Prostate gland (tissue), 2 donors: ENCODE measurements around the gene TNNC1. TPM values are rescaled to one million over a fixed set of nuclear protein-coding genes. Genes with fewer than 3 reads are reported as not detected.
A peak's percentile ranks its signal among the peaks of the same experiment; 100 is the strongest.

ENCODE experiments used
- DNase-seq: peaks from one replicate; pipeline ENCODE4 v3.0.0-alpha.2; 2019; ENCODE audit warnings: low spot score
- H3K27ac ChIP-seq, 2 donors: fragments of 200-600 bp; sonication (generic); 2 replicates each; pipeline ENCODE4 v1.5.1; 2017 to 2019
- H3K27me3 ChIP-seq: fragments of 200-600 bp; sonication (generic); replicated peaks from 2 replicates; pipeline ENCODE4 v1.5.1; 2019; ENCODE audit not compliant: insufficient read depth
- H3K36me3 ChIP-seq, 2 donors: fragments of 200-600 bp; sonication (generic); 1 replicate in 1 of 2; 2 replicates in 1 of 2; pipeline versions ENCODE4 v1.5.1 to v1.8.1; 2017 to 2019
- H3K4me1 ChIP-seq: fragments of 200-600 bp; sonication (generic); replicated peaks from 2 replicates; pipeline ENCODE4 v1.5.1; 2019
- H3K4me3 ChIP-seq, 2 donors: fragments of 200-600 bp; sonication (generic); 2 replicates each; pipeline ENCODE4 v1.5.1; 2017 to 2019
- H3K9me3 ChIP-seq: fragments of 200-600 bp; sonication (generic); 2 replicates; pipeline ENCODE4 v1.5.1; 2017
- POLR2A ChIP-seq: fragments of 450-650 bp; IDR thresholded peaks from one replicate; pipeline ENCODE4 v1.6.1; 2016; ENCODE audit warnings: antibody characterized with exemption, mild to moderate bottlenecking
- POLR2AphosphoS5 ChIP-seq: sonication (generic); formaldehyde crosslinking; IDR thresholded peaks from one replicate; pipeline ENCODE4 v1.6.1; 2017; ENCODE audit warnings: antibody characterized with exemption
- WGBS: methylation state at CpG from one replicate; pipeline ENCODE4 v1.1.5; 2018; 5-methylcytosine and 5-hydroxymethylcytosine counted together
- intact Hi-C: fragments of 100-400 bp; cut with DNase I; formaldehyde crosslinking; loops from one replicate; pipeline ENCODE4 v1.14.2; 2022
- total RNA-seq, 2 donors: library from RNA; depleted of rRNA; stranded (reverse); fragments of >200 nt; gene quantifications; one replicate each; pipeline ENCODE4 v1.1.0, GENCODE V29; 2016
- TF ChIP-seq, protein P1 (sequence below), 4 experiments: fragments of 200-600 bp in 2 of 4; fragments of 450-650 bp in 2 of 4; sonication (generic) in 2 of 4; IDR thresholded peaks; 1 replicate in 3 of 4; 2 replicates in 1 of 4; pipeline ENCODE4 v1.5.1; 2016 to 2019; ENCODE audit warnings: antibody characterized with exemption in 4 of 4, mild to moderate bottlenecking in 2 of 4, moderate library complexity in 2 of 4

The TNNC1 gene
- total RNA-seq, 2 donors from 2014 or later = 2.7 to 109 TPM

DNA sequence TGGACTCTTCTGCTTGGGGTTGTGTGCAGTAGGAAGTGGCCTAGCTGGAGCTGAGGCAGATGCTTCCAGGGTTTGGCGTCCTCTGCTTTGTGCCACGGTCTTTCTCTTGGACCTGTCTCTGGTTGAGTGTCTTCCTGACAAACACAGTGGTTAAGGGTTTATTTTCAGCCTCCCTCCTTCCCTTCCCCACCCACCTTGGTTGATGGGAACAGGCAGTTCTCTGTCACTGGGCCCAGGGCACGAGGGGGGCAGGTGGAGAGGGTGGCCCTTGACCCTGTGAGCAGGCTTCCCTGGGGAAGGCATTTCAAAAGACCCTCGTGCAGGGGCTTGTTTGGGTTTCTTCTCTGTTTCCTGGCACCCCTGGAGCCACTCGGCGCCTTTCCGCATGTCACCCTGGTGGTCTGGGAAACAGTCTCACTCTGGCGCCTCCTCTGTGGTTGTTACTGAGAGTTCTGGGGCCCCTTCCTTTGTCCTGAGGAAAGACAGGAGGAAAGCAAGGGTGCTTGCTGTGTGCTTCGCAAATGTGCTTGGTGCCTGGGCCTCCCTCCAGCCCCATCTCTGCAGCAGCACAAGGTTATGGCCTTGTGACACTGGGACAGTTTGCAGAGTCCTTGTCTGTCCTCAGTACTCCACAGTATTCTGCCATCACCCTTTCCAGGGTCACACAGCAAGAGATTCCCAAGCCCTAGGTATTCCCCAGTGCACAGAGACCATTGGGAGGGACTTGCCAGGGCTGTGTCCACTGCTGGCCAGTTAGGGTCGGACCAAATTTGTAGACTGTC lies 31.0 kb upstream of the TNNC1 start:
- DNase-seq = no peak
- H3K4me1 ChIP-seq = no peaks in the 10 kb centered on the region
- H3K36me3 ChIP-seq = peaks cover 35 to 42% of the 10 kb centered on the region in 2 donors
- TF ChIP-seq, protein P1, sequence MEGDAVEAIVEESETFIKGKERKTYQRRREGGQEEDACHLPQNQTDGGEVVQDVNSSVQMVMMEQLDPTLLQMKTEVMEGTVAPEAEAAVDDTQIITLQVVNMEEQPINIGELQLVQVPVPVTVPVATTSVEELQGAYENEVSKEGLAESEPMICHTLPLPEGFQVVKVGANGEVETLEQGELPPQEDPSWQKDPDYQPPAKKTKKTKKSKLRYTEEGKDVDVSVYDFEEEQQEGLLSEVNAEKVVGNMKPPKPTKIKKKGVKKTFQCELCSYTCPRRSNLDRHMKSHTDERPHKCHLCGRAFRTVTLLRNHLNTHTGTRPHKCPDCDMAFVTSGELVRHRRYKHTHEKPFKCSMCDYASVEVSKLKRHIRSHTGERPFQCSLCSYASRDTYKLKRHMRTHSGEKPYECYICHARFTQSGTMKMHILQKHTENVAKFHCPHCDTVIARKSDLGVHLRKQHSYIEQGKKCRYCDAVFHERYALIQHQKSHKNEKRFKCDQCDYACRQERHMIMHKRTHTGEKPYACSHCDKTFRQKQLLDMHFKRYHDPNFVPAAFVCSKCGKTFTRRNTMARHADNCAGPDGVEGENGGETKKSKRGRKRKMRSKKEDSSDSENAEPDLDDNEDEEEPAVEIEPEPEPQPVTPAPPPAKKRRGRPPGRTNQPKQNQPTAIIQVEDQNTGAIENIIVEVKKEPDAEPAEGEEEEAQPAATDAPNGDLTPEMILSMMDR (IDR thresholded peaks at IDR 0.05) = no peak
- TF ChIP-seq POLR2A = no peak
- TF ChIP-seq POLR2AphosphoS5 = no peak
- WGBS = 40% methylated on average over 10 of the region's 10 CpGs
- intact Hi-C loops = loop anchor here (5.0 kb wide), 1 partner anchor 47 kb away; the partner anchor contains the start of gene NT5DC2
- H3K27ac ChIP-seq = peak overlapping the region; percentile 72 to 74
- H3K9me3 ChIP-seq = no peaks in the 10 kb centered on the region
- no peak overlapping the region for H3K4me3 ChIP-seq
- no peaks in the 10 kb centered on the region for H3K27me3 ChIP-seq

DNA sequence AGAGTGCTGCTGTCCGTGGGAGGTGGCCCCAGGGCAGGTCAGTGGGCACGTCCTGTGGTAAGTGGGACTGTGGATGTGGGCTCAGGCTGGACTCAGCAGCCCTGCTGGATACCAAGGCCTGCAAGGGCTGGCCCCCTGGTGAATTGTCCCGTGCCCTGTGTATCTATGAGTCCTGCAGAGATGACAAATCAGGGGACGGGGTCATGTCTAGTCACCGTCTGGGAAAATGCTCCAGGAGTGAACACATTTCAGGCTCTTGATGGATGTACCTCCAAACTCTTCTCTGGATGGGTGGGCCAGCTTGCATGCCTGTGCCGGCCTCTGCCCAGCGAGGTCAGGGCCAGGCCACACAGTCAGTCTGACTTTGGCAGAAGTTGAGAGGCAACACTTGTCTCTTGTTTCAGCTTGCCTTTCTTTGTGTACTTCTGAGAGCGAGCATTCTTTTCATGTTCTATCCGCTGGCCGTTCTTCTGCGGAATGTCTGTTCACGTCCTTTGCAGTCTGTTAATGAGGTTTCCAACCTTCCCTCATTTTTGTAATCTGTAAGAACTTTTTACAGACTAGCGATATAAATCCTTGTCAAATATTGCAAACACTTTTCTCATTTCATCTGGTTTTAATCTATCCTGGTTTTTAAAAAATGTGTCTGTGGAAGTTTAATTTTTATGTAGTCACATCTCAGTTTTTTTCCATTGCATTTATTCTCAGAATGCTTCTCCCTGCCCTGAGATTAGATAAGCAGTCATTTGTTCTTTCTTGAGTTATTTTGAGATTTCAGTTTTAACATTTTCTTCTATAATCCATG lies 29.9 kb upstream of the TNNC1 start:
- peak; percentile 78 for TF ChIP-seq POLR2AphosphoS5
- TF ChIP-seq, protein P1 (IDR thresholded peaks at IDR 0.05) = no peak
- Histone ChIP-seq H3K9me3 (no peaks in the 10 kb centered on the region), H3K36me3 (peaks cover 34 to 42% of the 10 kb centered on the region in 2 donors), H3K27ac (peak overlapping the region; percentile 72 to 74), H3K27me3 (no peaks in the 10 kb centered on the region), H3K4me1 (no peaks in the 10 kb centered on the region), H3K4me3 (no peak overlapping the region)
- DNase-seq = peak; percentile 48
- 22% methylated on average over 13 of the region's 13 CpGs for WGBS
- intact Hi-C loops = loop anchor here (5.0 kb wide), 1 partner anchor 49 kb away; the partner anchor contains the start of gene NT5DC2

DNA sequence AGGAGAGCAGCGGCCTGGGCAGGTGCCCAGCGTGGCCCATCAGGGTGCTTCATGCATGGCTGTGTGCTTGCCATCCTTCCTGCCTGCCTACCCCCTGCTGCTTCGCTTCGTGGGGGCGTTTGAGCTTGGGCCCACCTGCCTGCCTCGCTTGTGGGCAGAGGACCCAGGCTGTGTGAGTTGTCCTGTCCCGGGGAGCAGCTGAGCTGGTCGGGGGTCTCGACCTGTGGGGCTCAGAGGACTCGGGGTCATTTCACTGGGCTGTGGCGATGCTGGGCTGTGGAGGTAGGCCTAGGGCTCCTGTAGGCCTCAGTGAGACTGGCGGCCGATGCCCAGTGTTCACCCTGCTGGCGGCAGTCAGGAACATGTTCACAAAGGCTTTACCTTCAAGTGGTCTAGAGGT lies 29.2 kb upstream of the TNNC1 start:
- Histone ChIP-seq H3K9me3 (no peaks in the 10 kb centered on the region), H3K4me1 (no peaks in the 10 kb centered on the region), H3K27ac (peak overlapping the region; percentile 72 to 74), H3K36me3 (peaks cover 34 to 42% of the 10 kb centered on the region in 2 donors), H3K27me3 (no peaks in the 10 kb centered on the region), H3K4me3 (no peak overlapping the region)
- intact Hi-C loops = loop anchor here (5.0 kb wide), 1 partner anchor 49 kb away; the partner anchor contains the start of gene NT5DC2
- 73% methylated on average over 14 of the region's 14 CpGs for WGBS
- no peak for DNase-seq
- TF ChIP-seq, protein P1 (IDR thresholded peaks at IDR 0.05) = no peak
- TF ChIP-seq POLR2A = no peak
- no peak for TF ChIP-seq POLR2AphosphoS5

DNA sequence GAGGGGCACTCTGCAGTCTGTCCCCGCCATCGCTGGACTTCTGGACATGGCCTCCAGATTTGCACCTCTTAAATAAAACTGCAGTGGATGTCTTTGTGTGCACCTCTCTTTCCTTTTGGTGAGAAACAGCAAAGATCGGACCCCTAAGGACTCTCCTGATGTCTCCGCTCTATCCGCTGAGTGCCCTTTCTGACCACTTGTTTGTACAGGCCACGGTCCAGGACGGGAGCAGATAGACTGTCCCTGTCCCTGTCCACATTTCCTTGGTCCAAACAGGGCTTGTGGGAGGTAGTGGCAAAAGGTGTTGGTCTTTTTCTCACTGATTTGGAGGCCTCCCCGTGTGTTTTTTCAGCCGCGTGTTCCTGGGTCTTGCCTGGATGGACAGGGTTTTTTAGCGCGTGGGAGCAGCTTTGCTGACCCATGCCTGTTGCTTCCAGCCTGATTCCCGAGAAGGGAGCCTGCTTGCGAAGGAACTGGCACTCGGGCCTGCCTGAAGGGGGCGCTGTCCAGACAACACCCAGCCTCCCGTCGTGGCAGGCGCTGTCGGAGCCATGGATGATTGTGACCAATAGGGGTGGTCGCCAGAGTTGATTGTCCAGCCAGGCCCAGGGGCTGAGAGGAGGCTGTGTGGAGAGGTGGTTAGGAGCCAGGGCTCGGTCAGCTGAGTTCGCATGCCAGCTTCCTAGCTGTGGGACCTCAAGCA lies 28.1 kb upstream of the TNNC1 start:
- Histone ChIP-seq H3K4me1 (no peaks in the 10 kb centered on the region), H3K4me3 (no peak overlapping the region), H3K27me3 (no peaks in the 10 kb centered on the region), H3K9me3 (no peaks in the 10 kb centered on the region), H3K27ac (peak overlapping the region; percentile 31 to 72), H3K36me3 (peaks cover 35 to 40% of the 10 kb centered on the region in 2 donors)
- intact Hi-C loops = loop anchor here (5.0 kb wide), 1 partner anchor 50 kb away; the partner anchor contains the start of gene NT5DC2
- WGBS = 83% methylated on average over 23 of the region's 23 CpGs
- no peak for DNase-seq
- TF ChIP-seq, protein P1 (IDR thresholded peaks at IDR 0.05) = peak in 3 of 4 experiments; percentile 15 to 23 (median 22)
- no peak for TF ChIP-seq POLR2AphosphoS5
- no peak for TF ChIP-seq POLR2A
